ENCODE data around the gene VPS33B. TPM values are rescaled to one million over a fixed set of nuclear protein-coding genes. Genes with fewer than 3 reads are reported as not detected.

VPS33B gene
- total RNA-seq, 1 experiment from 2014 or later = 19.5 TPM

DNA sequence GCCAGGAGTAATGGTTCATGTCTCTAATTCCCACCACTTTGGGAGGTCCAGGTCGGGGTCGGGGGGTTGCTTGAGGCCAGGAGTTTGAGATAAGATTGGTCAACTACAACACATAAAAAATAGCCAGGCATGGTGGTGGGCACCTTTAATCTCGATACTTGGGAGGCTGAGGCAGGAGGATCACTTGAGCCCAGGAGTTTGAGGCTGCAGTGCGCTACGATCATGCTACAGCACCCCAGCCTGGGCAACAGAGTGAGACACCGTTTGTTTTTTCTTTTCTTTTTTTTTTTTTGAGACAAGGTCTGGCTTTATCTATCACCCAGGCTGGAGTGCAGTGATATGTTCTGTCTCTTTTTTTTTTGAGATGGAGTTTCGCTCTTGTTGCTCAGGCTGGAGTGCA, 1.3 kb upstream of the VPS33B start:
- TF ChIP-seq, protein P1, sequence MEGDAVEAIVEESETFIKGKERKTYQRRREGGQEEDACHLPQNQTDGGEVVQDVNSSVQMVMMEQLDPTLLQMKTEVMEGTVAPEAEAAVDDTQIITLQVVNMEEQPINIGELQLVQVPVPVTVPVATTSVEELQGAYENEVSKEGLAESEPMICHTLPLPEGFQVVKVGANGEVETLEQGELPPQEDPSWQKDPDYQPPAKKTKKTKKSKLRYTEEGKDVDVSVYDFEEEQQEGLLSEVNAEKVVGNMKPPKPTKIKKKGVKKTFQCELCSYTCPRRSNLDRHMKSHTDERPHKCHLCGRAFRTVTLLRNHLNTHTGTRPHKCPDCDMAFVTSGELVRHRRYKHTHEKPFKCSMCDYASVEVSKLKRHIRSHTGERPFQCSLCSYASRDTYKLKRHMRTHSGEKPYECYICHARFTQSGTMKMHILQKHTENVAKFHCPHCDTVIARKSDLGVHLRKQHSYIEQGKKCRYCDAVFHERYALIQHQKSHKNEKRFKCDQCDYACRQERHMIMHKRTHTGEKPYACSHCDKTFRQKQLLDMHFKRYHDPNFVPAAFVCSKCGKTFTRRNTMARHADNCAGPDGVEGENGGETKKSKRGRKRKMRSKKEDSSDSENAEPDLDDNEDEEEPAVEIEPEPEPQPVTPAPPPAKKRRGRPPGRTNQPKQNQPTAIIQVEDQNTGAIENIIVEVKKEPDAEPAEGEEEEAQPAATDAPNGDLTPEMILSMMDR (conservative IDR thresholded peaks at IDR 0.05; ENCODE audit: low read depth, low read length) = no peak
- TF ChIP-seq EZH2 (IDR thresholded peaks at IDR 0.05; ENCODE audit: borderline replicate concordance, low read depth, low read length, poor library complexity, severe bottlenecking) = no peak
- intact Hi-C loops (cut with micrococcal nuclease; ENCODE audit: unreplicated experiment) = no loop called here
- H3K27me3 ChIP-seq (replicated peaks; ENCODE audit: insufficient read depth, low read depth, low read length, poor library complexity) = no peaks in the 10 kb centered on the region
- no peaks in the 10 kb centered on the region for H3K36me3 ChIP-seq (ENCODE audit: insufficient read depth, low read length, poor library complexity, severe bottlenecking)
- ChIA-PET CTCF (no interaction called here), POLR2A (ENCODE audit: low non-redundant PET) (no interaction called here)
- BruUV-seq (replicated peaks) = no TSS peak
- no peak overlapping the region for H3K4me3 ChIP-seq (ENCODE audit: low read depth, low read length, poor library complexity, severe bottlenecking)
- H3K27ac ChIP-seq (ENCODE audit: low read depth, low read length, poor library complexity, severe bottlenecking) = no peak overlapping the region
- no peak for DNase-seq (ENCODE audit: low spot score)
- no peaks in the 10 kb centered on the region for H3K9me3 ChIP-seq (ENCODE audit: low read depth, low read length, poor library complexity, severe bottlenecking)
- peaks cover 3% of the 10 kb centered on the region for H3K4me1 ChIP-seq (ENCODE audit: insufficient read depth, low read length, poor library complexity, severe bottlenecking)

- TSS peak; percentile 71 for BruUV-seq (replicated peaks)
- ChIA-PET POLR2A (ENCODE audit: low non-redundant PET) (no interaction called here), CTCF (interaction anchor here (0.6 to 0.9 kb wide), 2 partner anchors 27 to 250 kb away, joined by 4 to 5 read pairs; no protein-coding TSS in a partner anchor)
- intact Hi-C loops (cut with micrococcal nuclease; ENCODE audit: unreplicated experiment) = no loop called here
- TF ChIP-seq, protein P1 (conservative IDR thresholded peaks at IDR 0.05; ENCODE audit: low read depth, low read length) = no peak
- TF ChIP-seq EZH2 (IDR thresholded peaks at IDR 0.05; ENCODE audit: borderline replicate concordance, low read depth, low read length, poor library complexity, severe bottlenecking) = no peak
- peaks cover 3% of the 10 kb centered on the region for H3K4me1 ChIP-seq (ENCODE audit: insufficient read depth, low read length, poor library complexity, severe bottlenecking)
- no peaks in the 10 kb centered on the region for H3K9me3 ChIP-seq (ENCODE audit: low read depth, low read length, poor library complexity, severe bottlenecking)
- H3K36me3 ChIP-seq (ENCODE audit: insufficient read depth, low read length, poor library complexity, severe bottlenecking) = no peaks in the 10 kb centered on the region
- H3K27ac ChIP-seq (ENCODE audit: low read depth, low read length, poor library complexity, severe bottlenecking) = peak overlapping the region; percentile 76
- H3K27me3 ChIP-seq (replicated peaks; ENCODE audit: insufficient read depth, low read depth, low read length, poor library complexity) = no peaks in the 10 kb centered on the region
- DNase-seq (ENCODE audit: low spot score) = no peak
- peak overlapping the region; percentile 90 for H3K4me3 ChIP-seq (ENCODE audit: low read depth, low read length, poor library complexity, severe bottlenecking)
These were observed 387 bp upstream of the VPS33B start for GRCh38 chr15:91022832-91023129.

GRCh38 chr15:91021516-91022074, 799 bp downstream of the VPS33B start:
- DNase-seq (ENCODE audit: low spot score) = peak; percentile 31
- POLR2A ChIA-PET (ENCODE audit: low non-redundant PET) = no interaction called here
- no peaks in the 10 kb centered on the region for H3K9me3 ChIP-seq (ENCODE audit: low read depth, low read length, poor library complexity, severe bottlenecking)
- H3K4me3 ChIP-seq (ENCODE audit: low read depth, low read length, poor library complexity, severe bottlenecking) = peak overlapping the region; percentile 90
- intact Hi-C loops (cut with micrococcal nuclease; ENCODE audit: unreplicated experiment) = no loop called here
- no TSS peak for BruUV-seq (replicated peaks)
- no peaks in the 10 kb centered on the region for H3K36me3 ChIP-seq (ENCODE audit: insufficient read depth, low read length, poor library complexity, severe bottlenecking)
- TF ChIP-seq, protein P1 (conservative IDR thresholded peaks at IDR 0.05; ENCODE audit: low read depth, low read length) = no peak
- no peak for TF ChIP-seq EZH2 (IDR thresholded peaks at IDR 0.05; ENCODE audit: borderline replicate concordance, low read depth, low read length, poor library complexity, severe bottlenecking)
- H3K27me3 ChIP-seq (replicated peaks; ENCODE audit: insufficient read depth, low read depth, low read length, poor library complexity) = no peaks in the 10 kb centered on the region
- peak overlapping the region; percentile 76 for H3K27ac ChIP-seq (ENCODE audit: low read depth, low read length, poor library complexity, severe bottlenecking)
- CTCF ChIA-PET = interaction anchor here (0.9 kb wide), 1 partner anchor 28 kb away, joined by 4 read pairs; no protein-coding TSS in a partner anchor
- H3K4me1 ChIP-seq (ENCODE audit: insufficient read depth, low read length, poor library complexity, severe bottlenecking) = peaks cover 3% of the 10 kb centered on the region
